ENCODE data around the gene TMEM229A.

Gene TMEM229A

GRCh38 chr7:124077546-124077945 is 44.7 kb upstream of the TMEM229A start:
- CTCF ChIA-PET: no interaction called here
- POLR2A ChIA-PET: no interaction called here
- H3K4me3 ChIP-seq (ENCODE audit: low read depth, low read length): no peak overlapping the region
- TF ChIP-seq MZF1 (tag by site-specific recombination; IDR thresholded peaks at IDR 0.05; ENCODE audit: borderline replicate concordance) (no peak), ZNF280C (tag by site-specific recombination; IDR thresholded peaks at IDR 0.05) (no peak), KLF1 (tag by site-specific recombination; IDR thresholded peaks at IDR 0.05) (no peak), ZNF223 (tag by site-specific recombination; IDR thresholded peaks at IDR 0.05) (no peak), ZNF248 (tag by site-specific recombination; IDR thresholded peaks at IDR 0.05) (no peak), ZNF404 (tag by site-specific recombination; IDR thresholded peaks at IDR 0.05) (no peak), INSM2 (tag by site-specific recombination; IDR thresholded peaks at IDR 0.05) (no peak), ZNF777 (tag by site-specific recombination; IDR thresholded peaks at IDR 0.05; ENCODE audit: borderline replicate concordance) (no peak), ZIC2 (tag by site-specific recombination; IDR thresholded peaks at IDR 0.05) (no peak), ZNF239 (tag by site-specific recombination; IDR thresholded peaks at IDR 0.05) (no peak), ZBTB17 (tag by site-specific recombination; IDR thresholded peaks at IDR 0.05) (no peak), PBX3 (CRISPR knock-in tag; IDR thresholded peaks at IDR 0.05) (no peak), ZBTB20 (tag by site-specific recombination; IDR thresholded peaks at IDR 0.05) (no peak), KLF17 (tag by site-specific recombination; IDR thresholded peaks at IDR 0.05) (no peak), RBAK (tag by site-specific recombination; IDR thresholded peaks at IDR 0.05) (no peak), ZNF830 (tag by site-specific recombination; IDR thresholded peaks at IDR 0.05; ENCODE audit: low read depth) (no peak), ZNF423 (tag by site-specific recombination; IDR thresholded peaks at IDR 0.05) (no peak), ZNF521 (tag by site-specific recombination; IDR thresholded peaks at IDR 0.05) (no peak), ZNF610 (tag by site-specific recombination; IDR thresholded peaks at IDR 0.05; ENCODE audit: borderline replicate concordance) (no peak)
- H3K27ac ChIP-seq (ENCODE audit: extremely low read depth, low read depth, low read length): no peak overlapping the region
- no peaks in the 10 kb centered on the region for H3K4me1 ChIP-seq (ENCODE audit: control insufficient read depth, insufficient read depth, low read length)
- no peaks in the 10 kb centered on the region for H3K36me3 ChIP-seq (ENCODE audit: control insufficient read depth in 2 of 2, insufficient read depth in 1 of 2, low read length in 2 of 2)
- no peaks in the 10 kb centered on the region for H3K9me3 ChIP-seq (ENCODE audit: control insufficient read depth, insufficient read depth, low read depth, low read length)

- H3K9me3 ChIP-seq (ENCODE audit: control insufficient read depth, insufficient read depth, low read depth, low read length): no peaks in the 10 kb centered on the region
- peaks cover 3% of the 10 kb centered on the region; the same call in 1 of the 2 replicates for H3K4me1 ChIP-seq (ENCODE audit: control insufficient read depth, insufficient read depth, low read length)
- no peak overlapping the region for H3K27ac ChIP-seq (ENCODE audit: extremely low read depth, low read depth, low read length)
- H3K4me3 ChIP-seq (ENCODE audit: low read depth, low read length): no peak overlapping the region
- POLR2A ChIA-PET: no interaction called here
- CTCF ChIA-PET: no interaction called here
- H3K36me3 ChIP-seq (ENCODE audit: control insufficient read depth in 2 of 2, insufficient read depth in 1 of 2, low read length in 2 of 2): no peaks in the 10 kb centered on the region
- TF ChIP-seq REPIN1 (tag by site-specific recombination; IDR thresholded peaks at IDR 0.05; ENCODE audit: low read depth): no peak
- no peak for TF ChIP-seq SP2 (tag by site-specific recombination; IDR thresholded peaks at IDR 0.05)
- TF ChIP-seq ZBTB49 (tag by site-specific recombination; IDR thresholded peaks at IDR 0.05; ENCODE audit: low read depth): no peak
- no peak for TF ChIP-seq ZFP3 (tag by site-specific recombination; IDR thresholded peaks at IDR 0.05; ENCODE audit: low read depth)
- no peak for TF ChIP-seq KLF16 (tag by site-specific recombination; IDR thresholded peaks at IDR 0.05)
- TF ChIP-seq ZNF211 (tag by site-specific recombination; IDR thresholded peaks at IDR 0.05; ENCODE audit: low read depth): no peak
- no peak for TF ChIP-seq RBAK (tag by site-specific recombination; IDR thresholded peaks at IDR 0.05)
- no peak for TF ChIP-seq ZFHX2 (tag by site-specific recombination; conservative IDR thresholded peaks at IDR 0.05)
- TF ChIP-seq ZSCAN23 (tag by site-specific recombination; IDR thresholded peaks at IDR 0.05): no peak
Measured at GRCh38 chr7:124076841-124077240, 44.0 kb upstream of the TMEM229A start.
